ENCODE measurements around the gene FCGR2B.
"Not testable (repeated sequence)": the region's sequence is repeated elsewhere in the genome, so short reads cannot be mapped to it uniquely, and the experiment has no call there.

The FCGR2B gene

GRCh38 chr1:161643481-161644208 is 19.3 kb upstream of the FCGR2B start:
- peak overlapping the region; percentile 95 for H3K27ac ChIP-seq (replicated peaks)
- DNase-seq (ENCODE audit: low read depth in 1 of 2, low spot score in 1 of 2) = peak in 1 of 2 experiments; percentile 83

DNA sequence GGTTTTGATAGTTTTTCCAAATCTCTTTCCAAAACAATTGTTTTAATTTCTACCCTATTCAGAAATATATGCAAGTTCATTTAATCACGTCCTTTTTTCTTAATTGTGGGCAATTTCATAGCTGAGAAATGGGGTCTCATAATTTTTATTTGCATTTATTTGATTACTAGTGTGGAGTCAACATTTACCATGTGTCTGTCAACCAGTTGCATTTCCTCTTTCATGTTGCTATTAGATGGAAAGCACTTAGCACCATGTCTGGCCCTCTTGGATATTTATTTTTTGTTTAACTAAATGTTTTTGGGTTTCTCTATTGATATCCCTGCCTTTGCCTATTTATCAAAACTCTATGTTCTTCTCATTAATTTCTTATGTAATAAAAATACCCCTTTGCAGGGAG is 18.1 kb upstream of the FCGR2B start:
- peak; percentile 61 for TF ChIP-seq SPI1 (IDR thresholded peaks at IDR 0.05; ENCODE audit: borderline replicate concordance, low read depth)
- peak overlapping the region; percentile 94 for H3K27ac ChIP-seq (replicated peaks)
- not testable (repeated sequence) for H3K27me3 ChIP-seq (ENCODE audit: insufficient read depth, poor library complexity, severe bottlenecking); H3K4me3 ChIP-seq (replicated peaks; ENCODE audit: insufficient read depth, low read length); DNase-seq (ENCODE audit: low read depth in 1 of 2, low spot score in 1 of 2)

More at GRCh38 chr1:161643481-161644208, 19.3 kb upstream of the FCGR2B start:
- TF ChIP-seq POLR2AphosphoS5 (IDR thresholded peaks at IDR 0.05; ENCODE audit: low read depth) = peak; percentile 41; the same call in 1 of the 2 replicates
- H3K27me3 ChIP-seq (ENCODE audit: insufficient read depth, poor library complexity, severe bottlenecking); H3K4me3 ChIP-seq (replicated peaks; ENCODE audit: insufficient read depth, low read length): not testable (repeated sequence)

- DNase-seq (ENCODE audit: low read depth in 1 of 2, low spot score in 1 of 2) = peak in 1 of 2 experiments; percentile 21
- not testable (repeated sequence) for H3K27me3 ChIP-seq (ENCODE audit: insufficient read depth, poor library complexity, severe bottlenecking); H3K27ac ChIP-seq (replicated peaks); H3K4me3 ChIP-seq (replicated peaks; ENCODE audit: insufficient read depth, low read length)
Observed at GRCh38 chr1:161647507-161648360, 15.2 kb upstream of the FCGR2B start.

GRCh38 chr1:161653541-161653940 is 9.4 kb upstream of the FCGR2B start:
- H3K27ac ChIP-seq (replicated peaks) = not testable (repeated sequence)

GRCh38 chr1:161653971-161654370 is 9.0 kb upstream of the FCGR2B start:
- not testable (repeated sequence) for H3K27ac ChIP-seq (replicated peaks); DNase-seq (ENCODE audit: low read depth in 1 of 2, low spot score in 1 of 2); H3K4me3 ChIP-seq (replicated peaks; ENCODE audit: insufficient read depth, low read length); H3K27me3 ChIP-seq (ENCODE audit: insufficient read depth, poor library complexity, severe bottlenecking)

More at GRCh38 chr1:161653541-161653940, 9.4 kb upstream of the FCGR2B start:
- H3K27me3 ChIP-seq (ENCODE audit: insufficient read depth, poor library complexity, severe bottlenecking); H3K4me3 ChIP-seq (replicated peaks; ENCODE audit: insufficient read depth, low read length); DNase-seq (ENCODE audit: low read depth in 1 of 2, low spot score in 1 of 2): not testable (repeated sequence)

GRCh38 chr1:161658524-161658923 is 4.4 kb upstream of the FCGR2B start:
- H3K27me3 ChIP-seq (ENCODE audit: insufficient read depth, poor library complexity, severe bottlenecking); H3K4me3 ChIP-seq (replicated peaks; ENCODE audit: insufficient read depth, low read length); H3K27ac ChIP-seq (replicated peaks); DNase-seq (ENCODE audit: low read depth in 1 of 2, low spot score in 1 of 2): not testable (repeated sequence)

GRCh38 chr1:161661660-161662311 is 1.2 kb upstream of the FCGR2B start:
- DNase-seq (ENCODE audit: low read depth in 1 of 2, low spot score in 1 of 2); H3K27me3 ChIP-seq (ENCODE audit: insufficient read depth, poor library complexity, severe bottlenecking); H3K4me3 ChIP-seq (replicated peaks; ENCODE audit: insufficient read depth, low read length); H3K27ac ChIP-seq (replicated peaks): not testable (repeated sequence)

DNA sequence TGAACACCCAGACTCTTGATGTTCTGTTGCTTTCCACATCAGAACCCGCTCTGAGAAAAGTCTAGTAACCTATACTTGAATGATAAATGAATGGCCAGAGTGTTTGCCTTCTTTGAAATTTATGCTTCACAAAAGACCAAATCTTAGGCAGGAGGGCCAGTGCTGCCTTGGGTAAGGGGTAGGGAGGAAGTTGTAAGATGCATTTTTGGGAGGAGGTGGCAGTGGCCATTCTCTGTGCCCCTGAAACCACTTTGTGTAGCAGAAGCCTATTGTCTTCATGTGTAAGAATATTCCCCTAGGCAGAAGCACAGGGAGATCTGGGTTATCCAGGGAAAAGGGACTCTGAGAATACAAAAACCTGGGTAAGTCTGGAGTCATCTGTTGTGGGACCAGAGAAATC is 626 bp downstream of the FCGR2B start:
- not testable (repeated sequence) for H3K27ac ChIP-seq (replicated peaks); DNase-seq (ENCODE audit: low read depth in 1 of 2, low spot score in 1 of 2); H3K4me3 ChIP-seq (replicated peaks; ENCODE audit: insufficient read depth, low read length); H3K27me3 ChIP-seq (ENCODE audit: insufficient read depth, poor library complexity, severe bottlenecking)

GRCh38 chr1:161664689-161665088 is 1.7 kb downstream of the FCGR2B start:
- H3K27ac ChIP-seq (replicated peaks); H3K4me3 ChIP-seq (replicated peaks; ENCODE audit: insufficient read depth, low read length); H3K27me3 ChIP-seq (ENCODE audit: insufficient read depth, poor library complexity, severe bottlenecking); DNase-seq (ENCODE audit: low read depth in 1 of 2, low spot score in 1 of 2): not testable (repeated sequence)

DNA sequence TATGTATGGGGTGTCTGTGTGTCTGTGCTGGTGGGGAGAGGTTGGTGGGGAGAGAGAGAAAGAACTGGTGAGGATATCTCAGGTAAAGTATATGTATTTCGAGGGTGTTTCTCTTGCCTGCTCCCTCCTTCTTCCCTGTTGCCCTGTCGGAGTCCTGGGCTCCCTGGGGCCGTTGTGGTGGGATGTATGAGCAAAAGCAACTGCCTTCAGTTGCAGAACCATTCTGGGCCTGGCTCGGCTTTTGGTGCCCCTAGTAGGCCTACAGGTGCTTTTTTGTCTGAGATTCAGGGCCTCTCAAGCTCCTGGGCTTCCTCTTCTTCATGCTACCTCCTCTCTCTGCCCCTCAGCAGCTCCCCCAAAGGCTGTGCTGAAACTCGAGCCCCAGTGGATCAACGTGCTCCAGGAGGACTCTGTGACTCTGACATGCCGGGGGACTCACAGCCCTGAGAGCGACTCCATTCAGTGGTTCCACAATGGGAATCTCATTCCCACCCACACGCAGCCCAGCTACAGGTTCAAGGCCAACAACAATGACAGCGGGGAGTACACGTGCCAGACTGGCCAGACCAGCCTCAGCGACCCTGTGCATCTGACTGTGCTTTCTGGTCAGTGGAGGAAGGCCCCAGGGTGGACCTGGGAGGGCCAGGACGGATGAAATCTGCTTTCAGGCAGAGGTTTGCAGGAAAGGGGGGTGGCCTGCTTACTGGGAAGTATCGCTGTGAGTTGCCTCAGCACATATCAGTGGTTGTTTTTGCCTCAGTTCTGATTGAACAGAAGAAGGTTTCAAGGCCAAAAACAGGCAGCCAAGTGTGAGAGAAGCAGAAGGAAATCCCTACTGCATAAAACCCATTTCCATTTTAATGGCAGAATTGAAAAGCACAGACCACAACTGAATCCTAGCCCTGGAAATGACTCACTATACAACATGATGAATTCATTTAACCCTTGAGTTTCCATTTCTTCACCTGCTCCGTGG is 8.4 kb downstream of the FCGR2B start:
- H3K27me3 ChIP-seq (ENCODE audit: insufficient read depth, poor library complexity, severe bottlenecking); H3K27ac ChIP-seq (replicated peaks); H3K4me3 ChIP-seq (replicated peaks; ENCODE audit: insufficient read depth, low read length); DNase-seq (ENCODE audit: low read depth in 1 of 2, low spot score in 1 of 2): not testable (repeated sequence)

DNA sequence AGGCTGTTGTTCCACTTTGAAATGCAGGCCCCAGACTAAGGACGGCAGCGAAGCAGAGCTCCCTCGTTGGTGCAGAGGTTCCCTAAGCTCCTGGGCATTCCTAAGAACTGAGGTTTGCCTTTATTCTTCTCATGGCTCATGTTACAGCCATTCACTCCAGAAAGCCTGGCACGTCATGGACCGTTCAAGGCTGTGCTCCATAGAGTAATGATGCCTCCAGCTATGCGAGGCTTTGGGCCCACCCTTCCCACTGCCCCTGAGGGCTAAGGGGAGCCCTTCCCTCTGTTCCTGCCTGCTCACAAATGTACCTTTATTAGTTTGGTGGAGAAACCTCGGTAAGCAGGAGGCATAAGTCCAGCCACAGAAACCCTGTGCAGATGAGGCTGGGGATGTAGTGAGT is 10.5 kb downstream of the FCGR2B start:
- not testable (repeated sequence) for DNase-seq (ENCODE audit: low read depth in 1 of 2, low spot score in 1 of 2); H3K27me3 ChIP-seq (ENCODE audit: insufficient read depth, poor library complexity, severe bottlenecking); H3K27ac ChIP-seq (replicated peaks); H3K4me3 ChIP-seq (replicated peaks; ENCODE audit: insufficient read depth, low read length)

DNA sequence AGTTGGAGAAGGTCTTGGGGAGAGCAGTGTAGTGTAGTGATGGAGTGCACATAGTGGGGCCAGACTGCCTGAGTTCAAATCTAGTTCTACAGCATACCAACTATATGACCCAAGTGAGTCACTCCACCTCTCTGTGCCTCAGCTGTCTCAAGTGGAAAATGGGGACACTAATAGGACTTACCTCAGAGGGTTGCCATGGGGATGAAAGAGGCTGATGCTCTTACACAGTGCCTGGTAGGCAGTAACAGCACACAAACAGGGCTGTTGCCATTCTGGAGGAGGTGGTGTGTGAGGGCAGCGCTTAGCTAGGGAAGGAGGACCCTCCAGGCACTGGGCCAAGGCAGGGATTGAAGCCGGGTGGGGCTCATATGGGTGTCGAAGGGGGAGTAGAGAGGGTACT is 11.5 kb downstream of the FCGR2B start:
- H3K27me3 ChIP-seq (ENCODE audit: insufficient read depth, poor library complexity, severe bottlenecking); DNase-seq (ENCODE audit: low read depth in 1 of 2, low spot score in 1 of 2); H3K27ac ChIP-seq (replicated peaks); H3K4me3 ChIP-seq (replicated peaks; ENCODE audit: insufficient read depth, low read length): not testable (repeated sequence)

DNA sequence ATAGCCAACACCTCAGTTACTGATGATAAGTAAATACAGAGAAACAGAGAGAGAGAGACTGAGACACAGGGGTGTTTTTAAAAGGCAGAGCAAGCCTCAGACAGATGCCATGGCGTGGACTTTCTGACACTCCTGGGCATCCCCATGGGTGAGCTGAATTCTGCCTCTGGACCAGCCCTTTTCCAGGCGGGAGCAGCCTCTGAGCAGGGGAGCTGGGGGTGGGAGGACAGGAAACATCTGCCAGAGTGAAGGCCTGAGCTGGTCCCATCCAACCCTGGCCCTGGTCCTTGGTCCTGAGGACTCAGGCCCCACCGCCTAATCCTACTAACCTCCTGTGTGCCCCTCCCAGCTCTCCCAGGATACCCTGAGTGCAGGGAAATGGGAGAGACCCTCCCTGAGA is 12.0 kb downstream of the FCGR2B start:
- not testable (repeated sequence) for H3K27me3 ChIP-seq (ENCODE audit: insufficient read depth, poor library complexity, severe bottlenecking); DNase-seq (ENCODE audit: low read depth in 1 of 2, low spot score in 1 of 2); H3K4me3 ChIP-seq (replicated peaks; ENCODE audit: insufficient read depth, low read length); H3K27ac ChIP-seq (replicated peaks)
